Immature natural killer cell (primary cell): ENCODE results near the gene TCP11. TPM values are rescaled to one million over a fixed set of nuclear protein-coding genes. Genes with fewer than 3 reads are reported as not detected.

Experiments used
- DNase-seq, 3 donors: peaks; one replicate each; pipeline ENCODE4 v3.0.0; 2022; ENCODE audit warnings: mixed read lengths in 1 of 3
- H3K27ac Mint-ChIP-seq, 6 donors: one replicate each; pipeline ENCODE4 v1.8.0; 2020; ENCODE audit warnings: mixed read lengths in 6 of 6, mild to moderate bottlenecking in 5 of 6, inconsistent platforms in 4 of 6, moderate library complexity in 3 of 6
- H3K27me3 Mint-ChIP-seq, 3 donors: one replicate each; pipeline ENCODE4 v1.8.0; 2020 to 2021; ENCODE audit warnings: low read depth in 3 of 3, mild to moderate bottlenecking in 3 of 3, mixed read lengths in 3 of 3, moderate library complexity in 3 of 3, inconsistent platforms in 1 of 3
- H3K36me3 Mint-ChIP-seq, 3 donors: one replicate each; pipeline ENCODE4 v1.8.0; 2020; ENCODE audit warnings: mixed read lengths in 3 of 3, inconsistent platforms in 2 of 3, mild to moderate bottlenecking in 2 of 3
- H3K4me1 Mint-ChIP-seq, 2 donors: one replicate each; pipeline ENCODE4 v1.8.0; 2020; ENCODE audit warnings: inconsistent platforms in 2 of 2, mild to moderate bottlenecking in 2 of 2, mixed read lengths in 2 of 2, moderate library complexity in 1 of 2
- H3K4me3 Mint-ChIP-seq, 5 donors: one replicate each; pipeline ENCODE4 v1.8.0; 2020; ENCODE audit warnings: mild to moderate bottlenecking in 5 of 5, mixed read lengths in 5 of 5, inconsistent platforms in 3 of 5, moderate library complexity in 3 of 5
- H3K9me3 Mint-ChIP-seq, 6 donors: one replicate each; pipeline ENCODE4 v1.8.0; 2020; ENCODE audit warnings: mild to moderate bottlenecking in 6 of 6, mixed read lengths in 6 of 6, inconsistent platforms in 4 of 6, moderate library complexity in 3 of 6
- polyA plus RNA-seq, 3 donors: library from polyadenylated mRNA; unstranded; fragments of 300-500 nt; fragmentation: Illumina TruSeq; gene quantifications; one replicate each; pipeline ENCODE4 v1.2.3, GENCODE V29; 2021

TCP11 gene
- not detected for polyA plus RNA-seq

DNA sequence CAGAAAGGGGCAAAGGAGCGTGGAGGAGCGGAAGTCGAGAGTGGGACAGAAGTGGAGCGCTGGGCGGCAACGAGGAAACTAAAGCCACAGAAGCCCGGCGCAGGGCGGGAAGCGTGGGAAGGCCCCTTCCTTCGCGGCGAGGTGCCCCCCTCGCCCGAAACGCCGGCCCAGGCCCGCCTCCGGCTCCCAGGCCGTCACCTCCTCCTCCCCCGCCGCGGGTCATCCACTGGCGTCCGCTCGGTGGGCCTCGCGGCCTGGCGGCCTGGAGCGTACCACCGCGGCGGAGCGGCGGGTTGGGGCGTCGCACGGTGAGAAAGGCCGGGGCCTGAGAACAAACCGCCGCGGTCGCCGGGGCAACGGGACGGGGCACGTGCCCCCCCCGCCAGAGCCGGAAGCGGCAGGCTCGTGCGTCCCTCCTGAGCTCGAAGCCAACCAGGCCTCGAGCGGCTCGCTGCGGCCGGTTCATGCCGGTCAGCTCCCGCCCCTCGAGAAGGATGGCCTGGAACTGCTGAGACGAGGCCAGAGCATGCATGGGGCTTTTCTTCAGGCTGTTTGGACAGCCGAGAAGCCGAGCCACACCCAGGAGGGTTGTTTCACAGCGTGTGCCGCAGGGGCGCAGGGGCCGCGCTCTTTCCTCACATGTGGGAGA is at the start of gene TCP11:
TCP11 (minus strand) TSS at position 333 of the 649 bp plus-strand sequence. CDS start 469 bp downstream, outside the sequence.
- peak within 1 kb of the TSS in 5 of 6 donors; percentile 5 to 77 (median 49) for H3K27ac Mint-ChIP-seq
- peak; percentile 25 to 68 (median 41) for DNase-seq
- H3K36me3 Mint-ChIP-seq, result no peaks in the 10 kb centered on the region
- H3K4me1 Mint-ChIP-seq, result peaks cover 11% of the 10 kb centered on the region in 2 donors
- H3K4me3 Mint-ChIP-seq, result peak within 1 kb of the TSS; percentile 17 to 86 (median 64)
- peaks cover 2 to 14% (median 10%) of the 10 kb centered on the region in 3 donors for H3K27me3 Mint-ChIP-seq
- no peaks in the 10 kb centered on the region for H3K9me3 Mint-ChIP-seq

GRCh38 chr6:35190306-35190705 is 49.2 kb upstream of the TCP11 start:
- Mint-ChIP-seq H3K36me3 (no peaks in the 10 kb centered on the region), H3K27me3 (peaks cover 0 to 3% (median 1%) of the 10 kb centered on the region in 3 donors), H3K4me3 (peak overlapping the region in 1 of 5 donors; percentile 79), H3K9me3 (no peaks in the 10 kb centered on the region), H3K4me1 (peaks cover 17 to 19% of the 10 kb centered on the region in 2 donors), H3K27ac (peak overlapping the region in 3 of 6 donors; percentile 79 to 95 (median 87))
- no peak for DNase-seq

GRCh38 chr6:35188886-35189285 is 47.7 kb upstream of the TCP11 start:
- peaks cover 15 to 19% of the 10 kb centered on the region in 2 donors for H3K4me1 Mint-ChIP-seq
- H3K4me3 Mint-ChIP-seq, result no peak overlapping the region
- no peaks in the 10 kb centered on the region for H3K9me3 Mint-ChIP-seq
- H3K36me3 Mint-ChIP-seq, result no peaks in the 10 kb centered on the region
- H3K27ac Mint-ChIP-seq, result peak overlapping the region in 2 of 6 donors; percentile 41 to 66
- DNase-seq, result no peak
- H3K27me3 Mint-ChIP-seq, result peaks cover 1 to 3% (median 3%) of the 10 kb centered on the region in 3 donors

GRCh38 chr6:35186571-35186970 is 45.4 kb upstream of the TCP11 start:
- Mint-ChIP-seq H3K9me3 (no peaks in the 10 kb centered on the region), H3K27me3 (peaks cover 1 to 5% (median 4%) of the 10 kb centered on the region in 3 donors)

DNA sequence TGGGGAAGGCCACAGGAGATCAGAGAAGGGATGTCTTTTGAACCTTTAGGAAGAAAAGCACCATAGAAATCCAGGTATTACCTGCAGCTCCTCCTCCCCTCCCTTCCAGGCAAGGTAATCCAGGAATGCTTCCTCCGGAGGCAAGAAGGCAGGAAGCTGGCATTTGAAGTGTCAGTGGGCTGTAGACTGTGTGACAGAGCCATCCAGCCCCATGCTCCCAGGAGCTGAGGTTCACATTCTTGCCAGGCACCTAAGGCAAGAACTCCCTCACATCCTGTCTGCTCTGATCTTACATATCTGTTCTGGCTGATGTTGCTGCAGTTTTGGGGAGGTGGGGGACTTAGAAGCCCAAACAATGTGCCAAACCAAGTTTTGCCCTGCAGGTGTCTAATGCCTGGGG is 44.8 kb upstream of the TCP11 start:
- Mint-ChIP-seq H3K27ac (no peak overlapping the region), H3K27me3 (peaks cover 0 to 5% (median 5%) of the 10 kb centered on the region in 3 donors), H3K4me1 (peaks cover 0 to 2% of the 10 kb centered on the region in 2 donors), H3K36me3 (no peaks in the 10 kb centered on the region), H3K9me3 (no peaks in the 10 kb centered on the region), H3K4me3 (no peak overlapping the region)
- DNase-seq, result no peak

More at GRCh38 chr6:35186571-35186970, 45.4 kb upstream of the TCP11 start:
- Mint-ChIP-seq H3K4me3 (no peak overlapping the region), H3K4me1 (peaks cover 5 to 8% of the 10 kb centered on the region in 2 donors), H3K36me3 (no peaks in the 10 kb centered on the region), H3K27ac (no peak overlapping the region)
- no peak for DNase-seq

DNA sequence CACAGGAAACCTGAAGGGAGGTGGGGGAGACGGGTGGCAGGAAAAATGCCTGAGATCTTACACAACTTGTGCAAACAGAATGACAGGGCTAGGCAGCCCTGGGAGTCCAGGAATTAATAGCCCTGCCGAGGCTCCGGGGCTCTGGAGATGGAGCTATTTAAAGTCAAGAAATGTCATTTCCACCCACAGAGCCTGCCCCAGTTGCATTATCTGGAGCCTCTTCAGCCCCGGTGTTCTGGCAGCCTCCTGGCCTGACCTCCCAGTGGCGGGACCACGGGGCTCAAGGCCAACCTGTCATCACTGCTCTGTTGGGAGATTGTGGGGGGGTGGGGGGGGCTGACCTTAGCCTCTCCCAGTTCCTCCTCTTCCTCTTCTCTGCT is 44.2 kb upstream of the TCP11 start:
- Mint-ChIP-seq H3K27me3 (peaks cover 0 to 5% (median 5%) of the 10 kb centered on the region in 3 donors), H3K36me3 (no peaks in the 10 kb centered on the region), H3K27ac (no peak overlapping the region), H3K9me3 (no peaks in the 10 kb centered on the region), H3K4me3 (peak overlapping the region in 1 of 5 donors; percentile 15), H3K4me1 (no peaks in the 10 kb centered on the region)
- no peak for DNase-seq

- H3K9me3 Mint-ChIP-seq, result no peaks in the 10 kb centered on the region
- no peak for DNase-seq
- H3K27me3 Mint-ChIP-seq, result peaks cover 0 to 5% (median 5%) of the 10 kb centered on the region in 3 donors
- no peak overlapping the region for H3K27ac Mint-ChIP-seq
- H3K4me1 Mint-ChIP-seq, result no peaks in the 10 kb centered on the region
- peak overlapping the region in 1 of 5 donors; percentile 15 for H3K4me3 Mint-ChIP-seq
- H3K36me3 Mint-ChIP-seq, result no peaks in the 10 kb centered on the region
These were observed 43.6 kb upstream of the TCP11 start for GRCh38 chr6:35184580-35185301.

- Mint-ChIP-seq H3K36me3 (no peaks in the 10 kb centered on the region), H3K27ac (no peak overlapping the region), H3K9me3 (no peaks in the 10 kb centered on the region), H3K27me3 (peaks cover 0 to 5% (median 5%) of the 10 kb centered on the region in 3 donors), H3K4me1 (no peaks in the 10 kb centered on the region), H3K4me3 (no peak overlapping the region)
- DNase-seq, result no peak
These were observed 42.8 kb upstream of the TCP11 start for GRCh38 chr6:35183935-35184334.

GRCh38 chr6:35183281-35183680 is 42.1 kb upstream of the TCP11 start:
- H3K36me3 Mint-ChIP-seq, result no peaks in the 10 kb centered on the region
- peaks cover 3 to 7% (median 5%) of the 10 kb centered on the region in 3 donors for H3K27me3 Mint-ChIP-seq
- no peak overlapping the region for H3K27ac Mint-ChIP-seq
- no peaks in the 10 kb centered on the region for H3K9me3 Mint-ChIP-seq
- no peaks in the 10 kb centered on the region for H3K4me1 Mint-ChIP-seq
- no peak for DNase-seq
- H3K4me3 Mint-ChIP-seq, result no peak overlapping the region

DNA sequence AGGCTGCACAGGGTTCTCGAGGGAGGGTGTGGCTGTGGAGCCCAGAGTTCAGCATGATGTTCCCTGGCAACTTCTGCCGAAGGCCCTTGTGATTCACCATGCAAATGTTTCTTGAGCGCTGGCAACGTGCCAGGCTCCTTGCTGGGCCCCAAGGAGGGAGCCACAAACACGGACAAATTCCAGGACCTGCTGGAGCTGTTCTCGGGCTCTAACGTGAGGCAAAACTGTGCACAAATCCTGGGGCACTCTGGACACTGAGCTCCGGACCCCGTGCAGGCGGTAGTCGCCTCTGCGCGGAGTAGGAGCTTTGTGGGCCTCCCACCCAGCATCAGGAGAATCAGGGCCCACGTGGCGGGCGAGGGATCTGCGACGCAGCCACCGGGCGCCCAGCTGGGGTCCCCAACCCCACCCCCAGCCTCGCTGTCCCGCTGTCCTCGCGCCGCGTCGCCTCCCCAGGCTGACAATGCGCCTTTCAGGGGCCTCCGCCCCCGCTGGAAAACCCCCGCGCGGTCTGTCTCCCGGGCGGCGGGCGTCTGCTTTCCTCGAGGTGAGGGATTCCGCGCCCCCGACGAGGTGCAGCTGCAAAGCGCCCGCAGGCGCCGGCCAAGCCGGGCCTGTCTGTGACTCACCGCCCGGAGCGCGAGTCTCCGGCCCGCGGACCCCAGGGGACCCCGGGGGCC is 40.9 kb upstream of the TCP11 start:
- H3K9me3 Mint-ChIP-seq, result no peaks in the 10 kb centered on the region
- no peaks in the 10 kb centered on the region for H3K4me1 Mint-ChIP-seq
- no peaks in the 10 kb centered on the region for H3K36me3 Mint-ChIP-seq
- peaks cover 3 to 10% (median 5%) of the 10 kb centered on the region in 3 donors for H3K27me3 Mint-ChIP-seq
- H3K4me3 Mint-ChIP-seq, result no peak overlapping the region
- no peak for DNase-seq
- no peak overlapping the region for H3K27ac Mint-ChIP-seq

- Mint-ChIP-seq H3K4me3 (no peak overlapping the region), H3K9me3 (no peaks in the 10 kb centered on the region), H3K27ac (no peak overlapping the region)
These were observed 40.3 kb upstream of the TCP11 start for GRCh38 chr6:35181308-35181932.

DNA sequence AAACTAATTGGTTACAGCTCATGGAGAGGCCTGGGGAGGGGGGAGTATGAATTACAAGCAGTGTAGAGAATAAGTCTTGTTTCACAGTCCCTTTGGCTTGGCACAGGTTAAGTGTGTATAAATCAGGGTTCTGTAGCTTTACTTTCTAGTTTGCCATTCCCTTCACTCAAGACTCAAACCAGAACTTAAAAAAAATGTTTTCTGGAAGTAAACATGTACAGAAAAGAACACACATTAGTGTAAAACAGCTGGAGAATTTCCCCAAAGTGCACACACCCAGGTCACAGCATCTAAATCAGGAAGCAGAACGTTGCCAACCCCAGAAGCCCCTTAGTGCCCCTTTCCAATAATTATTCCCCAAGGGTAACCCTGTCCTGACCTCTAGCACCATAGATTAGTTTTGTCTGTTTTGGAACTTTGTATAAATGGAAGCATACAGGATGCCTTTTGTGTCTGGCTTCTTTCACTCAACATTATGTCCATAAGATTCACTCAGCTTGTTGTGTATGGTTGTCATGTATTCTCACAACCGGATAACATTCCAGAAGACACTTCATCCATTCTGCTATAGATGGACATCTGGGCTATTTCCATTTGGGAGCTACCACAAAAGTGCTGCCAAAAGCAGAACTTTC is 38.9 kb upstream of the TCP11 start:
- Mint-ChIP-seq H3K36me3 (no peaks in the 10 kb centered on the region), H3K27me3 (peaks cover 3 to 11% (median 5%) of the 10 kb centered on the region in 3 donors), H3K27ac (no peak overlapping the region), H3K9me3 (no peaks in the 10 kb centered on the region), H3K4me1 (no peaks in the 10 kb centered on the region), H3K4me3 (no peak overlapping the region)
- no peak for DNase-seq

More at GRCh38 chr6:35181308-35181932, 40.3 kb upstream of the TCP11 start:
- Mint-ChIP-seq H3K36me3 (no peaks in the 10 kb centered on the region), H3K4me1 (no peaks in the 10 kb centered on the region), H3K27me3 (peaks cover 3 to 11% (median 5%) of the 10 kb centered on the region in 3 donors)
- DNase-seq, result no peak
